ENCODE results near the gene NRXN2. TPM values are rescaled to one million over a fixed set of nuclear protein-coding genes. Genes with fewer than 3 reads are reported as not detected.

NRXN2 gene
- total and polyA plus RNA-seq, 2 of the 13 experiments (the other 11 are each of a cell fraction or from before 2014, with no cell fraction given): not detected

DNA sequence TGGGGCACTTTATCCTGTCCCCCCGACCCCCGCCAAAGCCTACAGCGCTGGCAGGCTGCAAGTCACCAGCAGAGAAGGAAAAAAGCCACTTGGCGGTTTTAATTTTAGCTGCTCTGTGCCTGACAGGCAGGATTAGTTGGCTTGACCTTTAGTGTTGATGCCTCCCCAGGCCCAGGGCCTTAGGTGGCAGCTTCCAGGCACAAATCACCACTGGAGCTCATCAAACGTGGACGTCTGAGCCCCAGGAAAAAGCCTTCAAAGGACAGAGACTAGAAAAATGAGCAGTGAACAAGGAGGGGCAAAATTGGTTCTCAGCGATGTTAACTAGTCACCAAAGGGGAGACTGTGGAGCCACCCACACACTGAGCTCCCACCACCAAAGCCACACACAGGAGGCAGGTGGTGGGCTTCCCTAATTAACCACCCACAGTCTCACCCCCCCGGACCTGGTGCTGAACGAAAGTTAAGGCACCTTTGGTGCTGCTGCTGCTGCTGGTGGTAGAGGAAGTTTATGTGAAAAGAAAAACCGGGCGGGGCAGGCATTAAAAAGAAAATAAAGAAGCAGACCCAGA lies 41.1 kb upstream of the NRXN2 start:
- FAIRE-seq (no peak), DNase-seq (ENCODE audit: low spot score) (no peak), ATAC-seq (no peak)
- TF ChIP-seq SNAI1 (CRISPR knock-in tag; IDR thresholded peaks at IDR 0.05; ENCODE audit: borderline replicate concordance): no peak
- no peak for TF ChIP-seq ZFP36L2 (CRISPR knock-in tag; IDR thresholded peaks at IDR 0.05)
- peak; percentile 52 for TF ChIP-seq AGO2 (optimal IDR thresholded peaks at IDR 0.05; ENCODE audit: low read depth, low read length)
- TF ChIP-seq ARID2 (CRISPR knock-in tag; IDR thresholded peaks at IDR 0.05; ENCODE audit: borderline replicate concordance): no peak
- TF ChIP-seq, protein P1, sequence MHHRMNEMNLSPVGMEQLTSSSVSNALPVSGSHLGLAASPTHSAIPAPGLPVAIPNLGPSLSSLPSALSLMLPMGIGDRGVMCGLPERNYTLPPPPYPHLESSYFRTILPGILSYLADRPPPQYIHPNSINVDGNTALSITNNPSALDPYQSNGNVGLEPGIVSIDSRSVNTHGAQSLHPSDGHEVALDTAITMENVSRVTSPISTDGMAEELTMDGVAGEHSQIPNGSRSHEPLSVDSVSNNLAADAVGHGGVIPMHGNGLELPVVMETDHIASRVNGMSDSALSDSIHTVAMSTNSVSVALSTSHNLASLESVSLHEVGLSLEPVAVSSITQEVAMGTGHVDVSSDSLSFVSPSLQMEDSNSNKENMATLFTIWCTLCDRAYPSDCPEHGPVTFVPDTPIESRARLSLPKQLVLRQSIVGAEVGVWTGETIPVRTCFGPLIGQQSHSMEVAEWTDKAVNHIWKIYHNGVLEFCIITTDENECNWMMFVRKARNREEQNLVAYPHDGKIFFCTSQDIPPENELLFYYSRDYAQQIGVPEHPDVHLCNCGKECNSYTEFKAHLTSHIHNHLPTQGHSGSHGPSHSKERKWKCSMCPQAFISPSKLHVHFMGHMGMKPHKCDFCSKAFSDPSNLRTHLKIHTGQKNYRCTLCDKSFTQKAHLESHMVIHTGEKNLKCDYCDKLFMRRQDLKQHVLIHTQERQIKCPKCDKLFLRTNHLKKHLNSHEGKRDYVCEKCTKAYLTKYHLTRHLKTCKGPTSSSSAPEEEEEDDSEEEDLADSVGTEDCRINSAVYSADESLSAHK (CRISPR knock-in tag; IDR thresholded peaks at IDR 0.05; ENCODE audit: borderline replicate concordance): no peak
- TF ChIP-seq GLI4 (CRISPR knock-in tag; IDR thresholded peaks at IDR 0.05; ENCODE audit: borderline replicate concordance): no peak
- no peak for TF ChIP-seq ZNF337 (CRISPR knock-in tag; IDR thresholded peaks at IDR 0.05; ENCODE audit: borderline replicate concordance, low read depth)
- no peak for TF ChIP-seq RARG (CRISPR knock-in tag; IDR thresholded peaks at IDR 0.05; ENCODE audit: low read depth)
- TF ChIP-seq SMC3 (IDR thresholded peaks at IDR 0.05; ENCODE audit: low read length): no peak
- TF ChIP-seq JUNB (CRISPR knock-in tag; IDR thresholded peaks at IDR 0.05; ENCODE audit: borderline replicate concordance): no peak
- TF ChIP-seq ZNF619 (CRISPR knock-in tag; IDR thresholded peaks at IDR 0.05): no peak
- TF ChIP-seq POLR2AphosphoS2 (IDR thresholded peaks at IDR 0.05; ENCODE audit: low read depth, low read length): peak; percentile 30; the same call in 1 of the 2 replicates
- TF ChIP-seq, protein P2, sequence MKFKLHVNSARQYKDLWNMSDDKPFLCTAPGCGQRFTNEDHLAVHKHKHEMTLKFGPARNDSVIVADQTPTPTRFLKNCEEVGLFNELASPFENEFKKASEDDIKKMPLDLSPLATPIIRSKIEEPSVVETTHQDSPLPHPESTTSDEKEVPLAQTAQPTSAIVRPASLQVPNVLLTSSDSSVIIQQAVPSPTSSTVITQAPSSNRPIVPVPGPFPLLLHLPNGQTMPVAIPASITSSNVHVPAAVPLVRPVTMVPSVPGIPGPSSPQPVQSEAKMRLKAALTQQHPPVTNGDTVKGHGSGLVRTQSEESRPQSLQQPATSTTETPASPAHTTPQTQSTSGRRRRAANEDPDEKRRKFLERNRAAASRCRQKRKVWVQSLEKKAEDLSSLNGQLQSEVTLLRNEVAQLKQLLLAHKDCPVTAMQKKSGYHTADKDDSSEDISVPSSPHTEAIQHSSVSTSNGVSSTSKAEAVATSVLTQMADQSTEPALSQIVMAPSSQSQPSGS (CRISPR knock-in tag; IDR thresholded peaks at IDR 0.05): no peak
- TF ChIP-seq, protein P3, sequence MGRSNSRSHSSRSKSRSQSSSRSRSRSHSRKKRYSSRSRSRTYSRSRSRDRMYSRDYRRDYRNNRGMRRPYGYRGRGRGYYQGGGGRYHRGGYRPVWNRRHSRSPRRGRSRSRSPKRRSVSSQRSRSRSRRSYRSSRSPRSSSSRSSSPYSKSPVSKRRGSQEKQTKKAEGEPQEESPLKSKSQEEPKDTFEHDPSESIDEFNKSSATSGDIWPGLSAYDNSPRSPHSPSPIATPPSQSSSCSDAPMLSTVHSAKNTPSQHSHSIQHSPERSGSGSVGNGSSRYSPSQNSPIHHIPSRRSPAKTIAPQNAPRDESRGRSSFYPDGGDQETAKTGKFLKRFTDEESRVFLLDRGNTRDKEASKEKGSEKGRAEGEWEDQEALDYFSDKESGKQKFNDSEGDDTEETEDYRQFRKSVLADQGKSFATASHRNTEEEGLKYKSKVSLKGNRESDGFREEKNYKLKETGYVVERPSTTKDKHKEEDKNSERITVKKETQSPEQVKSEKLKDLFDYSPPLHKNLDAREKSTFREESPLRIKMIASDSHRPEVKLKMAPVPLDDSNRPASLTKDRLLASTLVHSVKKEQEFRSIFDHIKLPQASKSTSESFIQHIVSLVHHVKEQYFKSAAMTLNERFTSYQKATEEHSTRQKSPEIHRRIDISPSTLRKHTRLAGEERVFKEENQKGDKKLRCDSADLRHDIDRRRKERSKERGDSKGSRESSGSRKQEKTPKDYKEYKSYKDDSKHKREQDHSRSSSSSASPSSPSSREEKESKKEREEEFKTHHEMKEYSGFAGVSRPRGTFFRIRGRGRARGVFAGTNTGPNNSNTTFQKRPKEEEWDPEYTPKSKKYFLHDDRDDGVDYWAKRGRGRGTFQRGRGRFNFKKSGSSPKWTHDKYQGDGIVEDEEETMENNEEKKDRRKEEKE (IDR thresholded peaks at IDR 0.05): no peak
- no peak for TF ChIP-seq ZNF543 (CRISPR knock-in tag; IDR thresholded peaks at IDR 0.05)
- intact Hi-C loops (cut with micrococcal nuclease; ENCODE audit: unreplicated experiment) (no loop called here), in situ Hi-C loops (cut with HindIII; ENCODE audit: extremely low pct_ligation_motif_present, low pct_unique_long_range_greater_than_20kb) (no loop called here)
- no peak overlapping the region for H3K4me3 ChIP-seq (replicated peaks in 1 of 3; ENCODE audit: insufficient read depth in 1 of 3, low read depth in 2 of 3, low read length in 3 of 3)
- BruUV-seq (replicated peaks): no TSS peak
- H3K27me3 ChIP-seq (ENCODE audit: control insufficient read depth in 1 of 2, insufficient read depth in 2 of 2, low read length in 2 of 2): no peaks in the 10 kb centered on the region
- H3K4me2 ChIP-seq (ENCODE audit: low read depth, low read length): no peak overlapping the region
- H3K9me3 ChIP-seq (ENCODE audit: low read length): no peaks in the 10 kb centered on the region
- H2AFZ ChIP-seq (ENCODE audit: low read length): no peak overlapping the region
- H3K79me2 ChIP-seq (ENCODE audit: insufficient read depth, low read length): peaks cover 4% of the 10 kb centered on the region
- ChIA-PET CTCF (ENCODE audit: low intra/inter-chr PET ratio, low total read pairs) (no interaction called here), POLR2A (interaction anchor here (1.1 to 3.8 kb wide), 2 partner anchors 12 to 14 kb away, joined by 3 to 23 read pairs; partner anchors contain the start of gene SF1)
- no peak overlapping the region for H3K27ac ChIP-seq (ENCODE audit: extremely low read length, insufficient read depth, low read length)
- peaks cover 18% of the 10 kb centered on the region for H3K4me1 ChIP-seq (ENCODE audit: insufficient read depth, low read length)
- peaks cover 36 to 57% of the 10 kb centered on the region in 2 experiments for H3K36me3 ChIP-seq (replicated peaks in 1 of 2; ENCODE audit: control insufficient read depth in 1 of 2, insufficient read depth in 2 of 2, low read length in 2 of 2)
- no peak overlapping the region for H3K9ac ChIP-seq (ENCODE audit: insufficient read depth, low read depth, low read length)
- WGBS (ENCODE audit: low lambda C conversion rate): 97% methylated on average over 8 of the region's 11 CpGs
- H4K20me1 ChIP-seq (ENCODE audit: insufficient read depth, low read length): peaks cover 61% of the 10 kb centered on the region
